Type B pancreatic cell (in vitro differentiated cells): Measurements from ENCODE around the gene TRDN. TPM values are rescaled to one million over a fixed set of nuclear protein-coding genes. Genes with fewer than 3 reads are reported as not detected.
"Not testable (repeated sequence)": the region's sequence is repeated elsewhere in the genome, so short reads cannot be mapped to it uniquely, and the experiment has no call there.

Source experiments
- DNase-seq: peaks from one replicate; pipeline ENCODE4 v3.0.0; 2021; ENCODE audit warnings: mixed read lengths; ENCODE audit not compliant: unreplicated experiment; ENCODE audit errors: extremely low spot score
- H3K27ac Mint-ChIP-seq: 2 replicates; pipeline ENCODE4 v1.8.0; 2021; ENCODE audit warnings: mild to moderate bottlenecking, mixed read lengths
- H3K27me3 Mint-ChIP-seq: 2 replicates; pipeline ENCODE4 v1.8.0; 2021; ENCODE audit warnings: mixed read lengths
- H3K36me3 Mint-ChIP-seq: 2 replicates; pipeline ENCODE4 v1.8.0; 2021; ENCODE audit warnings: mixed read lengths
- H3K4me1 Mint-ChIP-seq: one replicate; pipeline ENCODE4 v1.8.0; 2021; ENCODE audit warnings: mixed read lengths; ENCODE audit not compliant: unreplicated experiment
- H3K4me3 Mint-ChIP-seq: 2 replicates; pipeline ENCODE4 v1.8.0; 2021; ENCODE audit warnings: mild to moderate bottlenecking, mixed read lengths
- H3K9me3 Mint-ChIP-seq: 2 replicates; pipeline ENCODE4 v1.8.0; 2021; ENCODE audit warnings: mixed read lengths
- CTCF ChIP-seq: fragments of 200-600 bp; sonication (generic); conservative IDR thresholded peaks from 2 replicates; pipeline ENCODE4 v1.5.0; 2021; ENCODE audit warnings: antibody characterized with exemption, mild to moderate bottlenecking
- total RNA-seq: library from RNA; stranded (reverse); gene quantifications from 2 replicates; pipeline ENCODE4 v1.2.1, GENCODE V29; 2021; ENCODE audit warnings: low replicate concordance

Gene TRDN
- total RNA-seq, 1 donor from 2014 or later = 0.34 TPM

GRCh38 chr6:123462152-123462551 is 174.6 kb downstream of the TRDN start:
- TF ChIP-seq CTCF = no peak
- H3K27ac Mint-ChIP-seq = no peak overlapping the region
- H3K9me3 Mint-ChIP-seq = no peaks in the 10 kb centered on the region
- no peaks in the 10 kb centered on the region for H3K36me3 Mint-ChIP-seq
- H3K4me1 Mint-ChIP-seq = no peaks in the 10 kb centered on the region
- DNase-seq = no peak
- no peaks in the 10 kb centered on the region for H3K27me3 Mint-ChIP-seq
- H3K4me3 Mint-ChIP-seq = no peak overlapping the region

GRCh38 chr6:123458218-123458617 is 178.5 kb downstream of the TRDN start:
- no peak for DNase-seq
- no peaks in the 10 kb centered on the region for H3K9me3 Mint-ChIP-seq
- H3K27me3 Mint-ChIP-seq = no peaks in the 10 kb centered on the region
- H3K27ac Mint-ChIP-seq = no peak overlapping the region
- TF ChIP-seq CTCF = no peak
- H3K4me1 Mint-ChIP-seq = no peaks in the 10 kb centered on the region
- no peak overlapping the region for H3K4me3 Mint-ChIP-seq
- no peaks in the 10 kb centered on the region for H3K36me3 Mint-ChIP-seq

GRCh38 chr6:123456836-123457235 is 179.9 kb downstream of the TRDN start:
- Mint-ChIP-seq H3K36me3 (no peaks in the 10 kb centered on the region), H3K27me3 (no peaks in the 10 kb centered on the region), H3K4me3 (no peak overlapping the region), H3K4me1 (no peaks in the 10 kb centered on the region), H3K27ac (no peak overlapping the region), H3K9me3 (no peaks in the 10 kb centered on the region)
- no peak for TF ChIP-seq CTCF
- DNase-seq = no peak

GRCh38 chr6:123454448-123454847 is 182.3 kb downstream of the TRDN start:
- Mint-ChIP-seq H3K4me1 (no peaks in the 10 kb centered on the region), H3K4me3 (no peak overlapping the region), H3K27me3 (no peaks in the 10 kb centered on the region), H3K27ac (no peak overlapping the region), H3K36me3 (no peaks in the 10 kb centered on the region), H3K9me3 (no peaks in the 10 kb centered on the region)
- DNase-seq = no peak
- no peak for TF ChIP-seq CTCF

GRCh38 chr6:123453071-123453470 is 183.7 kb downstream of the TRDN start:
- H3K36me3 Mint-ChIP-seq, H3K4me3 Mint-ChIP-seq, H3K27me3 Mint-ChIP-seq, DNase-seq, H3K9me3 Mint-ChIP-seq, H3K27ac Mint-ChIP-seq, H3K4me1 Mint-ChIP-seq: not testable (repeated sequence)

GRCh38 chr6:123448306-123448884 is 188.4 kb downstream of the TRDN start:
- H3K27me3 Mint-ChIP-seq = no peaks in the 10 kb centered on the region
- no peak overlapping the region for H3K4me3 Mint-ChIP-seq
- DNase-seq = no peak
- TF ChIP-seq CTCF = no peak
- no peak overlapping the region for H3K27ac Mint-ChIP-seq
- no peaks in the 10 kb centered on the region for H3K36me3 Mint-ChIP-seq
- H3K9me3 Mint-ChIP-seq = no peaks in the 10 kb centered on the region
- H3K4me1 Mint-ChIP-seq = no peaks in the 10 kb centered on the region
